Gastrocnemius medialis (tissue), 4 donors: ENCODE data around the gene PLEKHG4B. TPM values are rescaled to one million over a fixed set of nuclear protein-coding genes. Genes with fewer than 3 reads are reported as not detected.

Experiments
- ATAC-seq, 2 donors: fragments of 150-250 bp; one replicate each; pipeline ENCODE4 v1.9.1; 2016
- DNase-seq, 2 donors: peaks; one replicate each; pipeline ENCODE4 v3.0.0-alpha.2; 2019
- H3K27ac ChIP-seq, 4 donors: fragments of 200-600 bp; sonication (generic); 1 replicate in 1 of 4; 2 replicates in 3 of 4; pipeline ENCODE4 v1.5.1; 2016 to 2018; ENCODE audit warnings: mild to moderate bottlenecking in 2 of 4, moderate library complexity in 1 of 4
- H3K27me3 ChIP-seq, 3 donors: fragments of 200-600 bp; sonication (generic) in 2 of 3; 1 replicate in 1 of 3; 2 replicates in 2 of 3; pipeline versions ENCODE4 v1.5.1 to v1.6.0; 2016 to 2019; ENCODE audit warnings: mild to moderate bottlenecking in 1 of 3, moderate library complexity in 1 of 3
- H3K36me3 ChIP-seq, 2 donors: fragments of 200-600 bp; sonication (generic) in 1 of 2; one replicate each; pipeline ENCODE4 v1.5.1; 2017 to 2018
- H3K4me1 ChIP-seq, 2 donors: fragments of 200-600 bp; sonication (generic) in 1 of 2; one replicate each; pipeline ENCODE4 v1.5.1; 2016 to 2017; ENCODE audit warnings: mild to moderate bottlenecking in 2 of 2
- H3K4me3 ChIP-seq, 4 donors: fragments of 200-600 bp; sonication (generic) in 3 of 4; 1 replicate in 1 of 4; 2 replicates in 3 of 4; pipeline ENCODE4 v1.5.1; 2016 to 2019; ENCODE audit warnings: mild to moderate bottlenecking in 2 of 4
- H3K9me3 ChIP-seq, 3 donors: fragments of 200-600 bp; sonication (generic) in 2 of 3; 1 replicate in 1 of 3; 2 replicates in 2 of 3; pipeline ENCODE4 v1.5.1; 2016 to 2019
- POLR2A ChIP-seq, 2 donors: fragments of 450-650 bp; IDR thresholded peaks; one replicate each; pipeline ENCODE4 v1.6.1; 2017; ENCODE audit warnings: antibody characterized with exemption in 2 of 2, mild to moderate bottlenecking in 2 of 2, moderate library complexity in 2 of 2
- in situ Hi-C, 4 donors: fragments of 200-750 bp; cut with MboI; loops; one replicate each; pipeline versions ENCODE4 v1.15.0 to v1.8.0; 2017; ENCODE audit warnings: low sequenced_read_pairs in 4 of 4
- intact Hi-C: fragments of 100-400 bp; cut with DNase I; formaldehyde crosslinking; loops from one replicate; pipeline ENCODE4 v1.15.1; 2023; ENCODE audit warnings: low total_unique reads
- total RNA-seq, 4 donors: library from RNA; depleted of rRNA; stranded (reverse); fragments of >200 nt; gene quantifications; one replicate each; pipeline versions ENCODE4 v1.1.0 to v1.2.3, GENCODE V29; 2016
- TF ChIP-seq, protein P1 (sequence below), 5 experiments: fragments of 450-650 bp in 3 of 5; fragments of 200-600 bp in 2 of 5; sonication (generic) in 2 of 5; IDR thresholded peaks in 4 of 5; conservative IDR thresholded peaks in 1 of 5; 1 replicate in 4 of 5; 2 replicates in 1 of 5; pipeline ENCODE4 v1.5.1; 2016 to 2019; ENCODE audit warnings: antibody characterized with exemption in 5 of 5, mild to moderate bottlenecking in 3 of 5, moderate library complexity in 3 of 5

Gene PLEKHG4B
- total RNA-seq, 4 donors from 2014 or later = not detected

DNA sequence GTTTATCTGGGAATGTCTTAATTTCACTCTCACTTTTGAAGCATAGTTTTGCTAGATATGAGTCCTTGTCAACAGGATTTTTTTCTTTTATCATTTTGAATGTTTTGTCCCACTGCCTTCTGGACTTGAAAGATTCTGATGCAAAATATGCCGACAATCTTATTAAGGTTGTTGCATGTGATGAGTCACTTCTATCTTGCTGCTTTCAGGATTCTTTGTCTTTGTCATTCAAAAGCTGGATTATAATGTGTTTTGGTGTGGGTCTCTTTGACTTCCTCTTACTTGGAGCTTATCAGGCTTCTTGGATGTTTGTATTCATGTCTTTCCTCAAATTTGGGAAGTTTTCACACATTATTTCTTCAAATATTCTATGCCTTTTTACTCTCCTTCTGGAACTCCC, 33.8 kb downstream of the PLEKHG4B start:
- no peaks in the 10 kb centered on the region for H3K4me1 ChIP-seq
- no peak overlapping the region for H3K4me3 ChIP-seq
- H3K27me3 ChIP-seq = peaks cover 0 to 8% (median 0%) of the 10 kb centered on the region in 3 donors
- ATAC-seq = no peak
- no peaks in the 10 kb centered on the region for H3K9me3 ChIP-seq
- no peak for DNase-seq
- intact Hi-C loops (no loop called here), in situ Hi-C loops (no loop called here)
- TF ChIP-seq POLR2A (IDR thresholded peaks at IDR 0.05) = no peak
- TF ChIP-seq, protein P1, sequence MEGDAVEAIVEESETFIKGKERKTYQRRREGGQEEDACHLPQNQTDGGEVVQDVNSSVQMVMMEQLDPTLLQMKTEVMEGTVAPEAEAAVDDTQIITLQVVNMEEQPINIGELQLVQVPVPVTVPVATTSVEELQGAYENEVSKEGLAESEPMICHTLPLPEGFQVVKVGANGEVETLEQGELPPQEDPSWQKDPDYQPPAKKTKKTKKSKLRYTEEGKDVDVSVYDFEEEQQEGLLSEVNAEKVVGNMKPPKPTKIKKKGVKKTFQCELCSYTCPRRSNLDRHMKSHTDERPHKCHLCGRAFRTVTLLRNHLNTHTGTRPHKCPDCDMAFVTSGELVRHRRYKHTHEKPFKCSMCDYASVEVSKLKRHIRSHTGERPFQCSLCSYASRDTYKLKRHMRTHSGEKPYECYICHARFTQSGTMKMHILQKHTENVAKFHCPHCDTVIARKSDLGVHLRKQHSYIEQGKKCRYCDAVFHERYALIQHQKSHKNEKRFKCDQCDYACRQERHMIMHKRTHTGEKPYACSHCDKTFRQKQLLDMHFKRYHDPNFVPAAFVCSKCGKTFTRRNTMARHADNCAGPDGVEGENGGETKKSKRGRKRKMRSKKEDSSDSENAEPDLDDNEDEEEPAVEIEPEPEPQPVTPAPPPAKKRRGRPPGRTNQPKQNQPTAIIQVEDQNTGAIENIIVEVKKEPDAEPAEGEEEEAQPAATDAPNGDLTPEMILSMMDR (IDR thresholded peaks at IDR 0.05 in 4 of 5, conservative IDR thresholded peaks at IDR 0.05 in 1 of 5) = no peak
- no peak overlapping the region for H3K27ac ChIP-seq
- H3K36me3 ChIP-seq = no peaks in the 10 kb centered on the region

DNA sequence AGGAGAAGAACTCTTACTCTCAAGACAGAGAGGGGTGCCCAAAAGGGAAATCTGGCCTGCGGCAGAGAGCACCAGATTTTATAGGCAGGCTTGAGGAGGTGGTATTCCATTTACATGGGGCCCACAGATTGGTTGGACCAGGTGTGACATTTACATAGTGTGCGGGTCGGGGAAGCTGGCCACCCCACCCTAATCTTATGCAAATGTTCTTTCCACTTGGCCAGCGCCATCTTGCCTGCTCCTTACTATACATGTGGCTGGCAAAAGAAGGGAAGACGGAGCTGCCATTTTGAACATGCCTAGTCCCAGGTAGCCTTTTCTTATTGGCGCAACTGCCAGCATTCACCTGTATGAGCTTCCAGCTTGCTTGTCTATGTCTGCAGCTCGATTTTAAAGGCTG, 34.8 kb downstream of the PLEKHG4B start:
- H3K36me3 ChIP-seq = no peaks in the 10 kb centered on the region
- TF ChIP-seq POLR2A (IDR thresholded peaks at IDR 0.05) = no peak
- ATAC-seq (no peak), DNase-seq (no peak)
- no peak overlapping the region for H3K4me3 ChIP-seq
- H3K27ac ChIP-seq = no peak overlapping the region
- no peaks in the 10 kb centered on the region for H3K9me3 ChIP-seq
- intact Hi-C loops (no loop called here), in situ Hi-C loops (no loop called here)
- peaks cover 0 to 8% (median 0%) of the 10 kb centered on the region in 3 donors for H3K27me3 ChIP-seq
- H3K4me1 ChIP-seq = no peaks in the 10 kb centered on the region

DNA sequence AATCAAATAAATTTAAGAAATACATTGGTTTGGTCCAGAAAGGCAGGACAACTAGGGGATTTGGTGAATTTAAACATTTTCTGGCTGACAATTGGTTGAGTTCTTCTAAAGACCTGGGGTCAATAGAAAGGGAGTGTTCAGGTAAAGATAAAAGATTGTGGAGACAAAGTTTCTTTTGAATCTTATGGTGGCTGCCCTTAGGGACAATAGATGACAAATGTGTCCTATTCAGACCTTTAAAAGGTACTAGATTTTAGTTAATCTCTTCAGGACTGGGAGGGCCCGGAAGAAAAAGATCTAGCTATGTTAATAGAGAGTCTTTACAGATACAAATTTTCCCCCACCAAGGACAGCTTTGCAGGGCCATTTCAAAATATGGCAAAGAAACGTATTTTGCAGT, 35.9 kb downstream of the PLEKHG4B start:
- TF ChIP-seq, protein P1 (IDR thresholded peaks at IDR 0.05 in 4 of 5, conservative IDR thresholded peaks at IDR 0.05 in 1 of 5) = no peak
- no peak for TF ChIP-seq POLR2A (IDR thresholded peaks at IDR 0.05)
- Histone ChIP-seq H3K4me3 (no peak overlapping the region), H3K27ac (no peak overlapping the region), H3K27me3 (peaks cover 0 to 8% (median 0%) of the 10 kb centered on the region in 3 donors), H3K9me3 (no peaks in the 10 kb centered on the region), H3K36me3 (no peaks in the 10 kb centered on the region), H3K4me1 (no peaks in the 10 kb centered on the region)
- ATAC-seq = no peak
- no peak for DNase-seq
- in situ Hi-C loops (no loop called here), intact Hi-C loops (no loop called here)

DNA sequence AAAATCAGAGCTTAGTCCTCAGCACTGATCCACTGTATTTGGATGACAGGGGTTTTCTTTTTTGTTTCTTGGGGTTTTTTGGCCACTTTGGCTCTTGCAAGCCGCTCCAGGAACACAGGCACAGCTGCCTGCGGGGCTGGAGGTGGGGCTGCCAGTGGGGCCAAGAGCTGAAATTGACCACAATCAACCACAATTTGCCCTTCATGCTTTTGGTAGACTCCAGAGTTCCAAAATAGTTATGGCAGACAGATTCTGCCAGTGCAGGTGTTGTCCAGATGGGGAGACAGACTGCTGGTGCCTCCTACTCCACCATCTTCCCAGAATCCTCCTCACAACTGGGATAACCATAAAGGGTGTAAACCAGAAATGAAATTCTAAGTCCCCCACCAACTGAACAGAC, 36.5 kb downstream of the PLEKHG4B start:
- no peaks in the 10 kb centered on the region for H3K36me3 ChIP-seq
- H3K4me3 ChIP-seq = no peak overlapping the region
- H3K27ac ChIP-seq = no peak overlapping the region
- no peaks in the 10 kb centered on the region for H3K4me1 ChIP-seq
- ATAC-seq (no peak), DNase-seq (no peak)
- intact Hi-C loops = no loop called here
- in situ Hi-C loops = no loop called here
- no peaks in the 10 kb centered on the region for H3K9me3 ChIP-seq
- TF ChIP-seq POLR2A (IDR thresholded peaks at IDR 0.05) = no peak
- TF ChIP-seq, protein P1 (IDR thresholded peaks at IDR 0.05 in 4 of 5, conservative IDR thresholded peaks at IDR 0.05 in 1 of 5) = no peak
- peaks cover 0 to 8% (median 0%) of the 10 kb centered on the region in 3 donors for H3K27me3 ChIP-seq

DNA sequence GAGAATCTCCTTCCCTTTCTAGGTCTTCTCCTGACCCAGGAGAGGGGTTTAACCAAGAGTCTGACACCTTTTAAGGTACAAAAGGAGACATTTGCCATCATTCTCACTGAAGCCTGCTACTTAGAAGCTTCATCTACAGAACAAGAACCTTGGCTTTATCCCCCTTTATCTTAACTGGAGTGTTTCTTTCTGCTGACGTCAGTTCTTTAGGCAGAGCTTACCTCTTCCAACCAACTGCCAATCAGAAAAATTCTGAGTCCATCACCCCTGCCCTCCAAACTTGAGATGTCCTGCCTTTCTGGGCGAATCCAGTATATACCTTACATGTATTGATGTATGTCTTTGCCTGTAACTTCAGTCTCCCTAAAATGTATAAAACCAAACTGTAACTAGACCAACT, 37.2 kb downstream of the PLEKHG4B start:
- H3K27ac ChIP-seq = no peak overlapping the region
- DNase-seq (no peak), ATAC-seq (no peak)
- H3K4me1 ChIP-seq = no peaks in the 10 kb centered on the region
- intact Hi-C loops = no loop called here
- H3K4me3 ChIP-seq = no peak overlapping the region
- no peaks in the 10 kb centered on the region for H3K9me3 ChIP-seq
- H3K36me3 ChIP-seq = no peaks in the 10 kb centered on the region
- TF ChIP-seq POLR2A (IDR thresholded peaks at IDR 0.05) = no peak
- TF ChIP-seq, protein P1 (IDR thresholded peaks at IDR 0.05 in 4 of 5, conservative IDR thresholded peaks at IDR 0.05 in 1 of 5) = no peak
- H3K27me3 ChIP-seq = peaks cover 0 to 4% (median 0%) of the 10 kb centered on the region in 3 donors
- in situ Hi-C loops = no loop called here
